H9 (cell line): ENCODE measurements around the gene MPP1. TPM values are rescaled to one million over a fixed set of nuclear protein-coding genes. Genes with fewer than 3 reads are reported as not detected.

Experiments
- DNase-seq: peaks from one replicate; pipeline ENCODE4 v3.0.0-alpha.2; 2017
- H2AFZ ChIP-seq: one replicate; pipeline ENCODE4 v1.6.1; 2013; ENCODE audit warnings: mild to moderate bottlenecking, low read length, control low read depth, moderate library complexity
- H2AK5ac ChIP-seq: 2 replicates; pipeline ENCODE4 v1.6.1; 2013; ENCODE audit warnings: low read length, control low read depth, mixed read lengths; ENCODE audit not compliant: insufficient read length
- H2BK120ac ChIP-seq: one replicate; pipeline ENCODE4 v1.6.1; 2013; ENCODE audit warnings: low read depth, mild to moderate bottlenecking, low read length, control low read depth, inconsistent platforms; ENCODE audit not compliant: poor library complexity, severe bottlenecking
- H2BK12ac ChIP-seq: 2 replicates; pipeline ENCODE4 v1.6.1; 2013; ENCODE audit warnings: low read length, control low read depth, mixed read lengths, low read depth; ENCODE audit not compliant: insufficient read length
- H2BK15ac ChIP-seq: 2 replicates; pipeline ENCODE4 v1.6.1; 2013; ENCODE audit warnings: low read depth, low read length, control low read depth
- H2BK20ac ChIP-seq: one replicate; pipeline ENCODE4 v1.6.1; 2013; ENCODE audit warnings: low read depth, mild to moderate bottlenecking, low read length, control low read depth, inconsistent platforms; ENCODE audit not compliant: poor library complexity, severe bottlenecking
- H2BK5ac ChIP-seq: 2 replicates; pipeline ENCODE4 v1.6.1; 2013; ENCODE audit warnings: low read length, control low read depth, mixed read lengths; ENCODE audit not compliant: insufficient read length
- H3K14ac ChIP-seq: 2 replicates; pipeline ENCODE4 v1.6.1; 2013; ENCODE audit warnings: low read length, control low read depth; ENCODE audit not compliant: insufficient read depth
- H3K18ac ChIP-seq: 2 replicates; pipeline ENCODE4 v1.6.1; 2013; ENCODE audit warnings: low read depth, mild to moderate bottlenecking, mixed read lengths, low read length, control low read depth; ENCODE audit not compliant: insufficient read length
- H3K23ac ChIP-seq: 2 replicates; pipeline ENCODE4 v1.6.1; 2013; ENCODE audit warnings: low read length, control low read depth, mixed read lengths, low read depth; ENCODE audit not compliant: insufficient read length
- H3K23me2 ChIP-seq: 2 replicates; pipeline ENCODE4 v1.6.1; 2013; ENCODE audit warnings: low read depth, mild to moderate bottlenecking, mixed read lengths, low read length, control low read depth; ENCODE audit not compliant: insufficient read length, poor library complexity, severe bottlenecking
- H3K27ac ChIP-seq: 2 replicates; pipeline ENCODE4 v1.5.1; 2013; ENCODE audit warnings: low read length, control low read depth, mixed read lengths, low read depth; ENCODE audit not compliant: insufficient read length
- H3K27me3 ChIP-seq: 2 replicates; pipeline ENCODE4 v1.6.1; 2013; ENCODE audit warnings: low read length, control low read depth, inconsistent platforms; ENCODE audit not compliant: insufficient read depth
- H3K4ac ChIP-seq: 2 replicates; pipeline ENCODE4 v1.6.1; 2013; ENCODE audit warnings: low read depth, mild to moderate bottlenecking, control low read depth, inconsistent platforms, low read length, moderate library complexity
- H3K4me1 ChIP-seq: 2 replicates; pipeline ENCODE4 v1.6.1; 2013; ENCODE audit warnings: low read length, control low read depth, inconsistent platforms; ENCODE audit not compliant: insufficient read depth
- H3K4me2 ChIP-seq: 2 replicates; pipeline ENCODE4 v1.6.1; 2013; ENCODE audit warnings: low read length, control low read depth, mixed read lengths; ENCODE audit not compliant: insufficient read length, insufficient read depth
- H3K56ac ChIP-seq: 2 replicates; pipeline ENCODE4 v1.6.1; 2013; ENCODE audit warnings: low read depth, mild to moderate bottlenecking, mixed read lengths, low read length, control low read depth; ENCODE audit not compliant: insufficient read length
- H3K79me1 ChIP-seq: 2 replicates; pipeline ENCODE4 v1.6.1; 2013; ENCODE audit warnings: low read depth, mild to moderate bottlenecking, moderate library complexity, low read length, control low read depth, inconsistent platforms; ENCODE audit not compliant: insufficient read depth, poor library complexity, severe bottlenecking
- H3K79me2 ChIP-seq: 2 replicates; pipeline ENCODE4 v1.6.1; 2013; ENCODE audit warnings: low read length, control low read depth, inconsistent platforms; ENCODE audit not compliant: insufficient read depth
- H3K9ac ChIP-seq: 2 replicates; pipeline ENCODE4 v1.6.1; 2013; ENCODE audit warnings: low read length, control low read depth, mixed read lengths; ENCODE audit not compliant: insufficient read length; ENCODE audit errors: extremely low read depth
- H3K9me3 ChIP-seq: one replicate; pipeline ENCODE4 v1.6.1; 2013; ENCODE audit warnings: low read depth, low read length, inconsistent platforms; ENCODE audit not compliant: control insufficient read depth
- H3T11ph ChIP-seq: one replicate; pipeline ENCODE4 v1.6.1; 2013; ENCODE audit warnings: mild to moderate bottlenecking, low read length, control low read depth, inconsistent platforms
- H4K20me1 ChIP-seq: one replicate; pipeline ENCODE4 v1.6.1; 2013; ENCODE audit not compliant: control insufficient read depth, insufficient read length, insufficient read depth
- H4K5ac ChIP-seq: 2 replicates; pipeline ENCODE4 v1.6.1; 2013; ENCODE audit warnings: low read depth, mild to moderate bottlenecking, mixed read lengths, low read length, control low read depth; ENCODE audit not compliant: insufficient read length
- H4K8ac ChIP-seq: replicated peaks from 2 replicates; pipeline ENCODE4 v1.6.1; 2013; ENCODE audit warnings: low read length, control low read depth, mixed read lengths, low read depth; ENCODE audit not compliant: insufficient read length
- H4K91ac ChIP-seq: 2 replicates; pipeline ENCODE4 v1.6.1; 2013; ENCODE audit warnings: low read depth, mild to moderate bottlenecking, moderate library complexity, mixed read lengths, low read length, control low read depth; ENCODE audit not compliant: insufficient read length
- H3K27ac Mint-ChIP-seq, 3 experiments: 2 replicates in 2 of 3; 3 replicates in 1 of 3; pipeline ENCODE4 v1.8.0; 2020 to 2021; ENCODE audit warnings: mixed read lengths in 3 of 3, mild to moderate bottlenecking in 1 of 3, moderate library complexity in 1 of 3
- H3K27me3 Mint-ChIP-seq: 2 replicates; pipeline ENCODE4 v1.8.0; 2021; ENCODE audit warnings: low read depth, mild to moderate bottlenecking, moderate library complexity, mixed read lengths
- H3K36me3 Mint-ChIP-seq, 3 experiments: 2 replicates in 2 of 3; 3 replicates in 1 of 3; pipeline ENCODE4 v1.8.0; 2020 to 2021; ENCODE audit warnings: low read depth in 3 of 3, mixed read lengths in 3 of 3; ENCODE audit not compliant: insufficient read depth in 1 of 3
- H3K4me1 Mint-ChIP-seq, 2 experiments: 2 replicates each; pipeline ENCODE4 v1.8.0; 2020; ENCODE audit warnings: mixed read lengths in 2 of 2
- H3K4me3 Mint-ChIP-seq, 2 experiments: 2 replicates in 1 of 2; 3 replicates in 1 of 2; pipeline ENCODE4 v1.8.0; 2020 to 2021; ENCODE audit warnings: mild to moderate bottlenecking in 2 of 2, mixed read lengths in 2 of 2, moderate library complexity in 1 of 2
- H3K9me3 Mint-ChIP-seq, 2 experiments: 2 replicates in 1 of 2; 3 replicates in 1 of 2; pipeline ENCODE4 v1.8.0; 2020; ENCODE audit warnings: mild to moderate bottlenecking in 2 of 2, mixed read lengths in 2 of 2, moderate library complexity in 1 of 2
- CTCF ChIP-seq: fragments of 200-600 bp; sonication (generic); conservative IDR thresholded peaks from 3 replicates; pipeline ENCODE4 v1.8.0; 2021; ENCODE audit warnings: antibody characterized with exemption, mild to moderate bottlenecking
- WGBS: extraction: QIAGEN DNeasy Blood & Tissue Kit; methylation state at CpG from one replicate; pipeline ENCODE4 v1.1.7; 2013; ENCODE audit warnings: missing lambda C conversion rate, low lambda C conversion rate, mixed read lengths; ENCODE audit not compliant: insufficient read length; ENCODE audit errors: extremely low coverage; 5-methylcytosine and 5-hydroxymethylcytosine counted together
- total RNA-seq: library from RNA; stranded (reverse); gene quantifications from 2 replicates; pipeline ENCODE4 v1.2.1, GENCODE V29; 2021

MPP1 gene
- total RNA-seq, 1 experiment from 2014 or later, result 17.9 TPM

- no peak overlapping the region for H3K4me3 Mint-ChIP-seq
Observed at GRCh38 chrX:154779261-154779660, 26.0 kb downstream of the MPP1 start.

More at GRCh38 chrX:154779261-154779660, 26.0 kb downstream of the MPP1 start:
- H3K23me2 ChIP-seq, result no peaks in the 10 kb centered on the region
- H3K18ac ChIP-seq, result no peak overlapping the region
- H2BK120ac ChIP-seq, result no peak overlapping the region
- no peaks in the 10 kb centered on the region for H3K79me2 ChIP-seq
- H4K8ac ChIP-seq, result no peak overlapping the region
- H3K9me3 ChIP-seq, result peaks cover 54% of the 10 kb centered on the region
- no peak overlapping the region; the same call in 1 of the 2 replicates for H3K14ac ChIP-seq
- no CpG with 5 or more reads among the region's 4 CpGs for WGBS
- no peak overlapping the region for H2BK12ac ChIP-seq
- Mint-ChIP-seq H3K9me3 (peaks cover 73 to 80% of the 10 kb centered on the region in 2 experiments), H3K36me3 (peaks cover 36 to 75% (median 38%) of the 10 kb centered on the region in 3 experiments), H3K27ac (no peak overlapping the region), H3K27me3 (no peaks in the 10 kb centered on the region; the same call in 1 of the 2 replicates), H3K4me1 (peaks cover 7% of the 10 kb centered on the region in 2 experiments; a peak in 2 of 4 replicates)
- no peaks in the 10 kb centered on the region for H3K4me1 ChIP-seq
- no peaks in the 10 kb centered on the region for H3K27me3 ChIP-seq
- no peaks in the 10 kb centered on the region for H3K79me1 ChIP-seq
- H4K20me1 ChIP-seq, result no peaks in the 10 kb centered on the region
- no peak overlapping the region for H3K27ac ChIP-seq
- no peak overlapping the region for H4K91ac ChIP-seq
- H3K9ac ChIP-seq, result no peak overlapping the region
- H2BK20ac ChIP-seq, result no peak overlapping the region
- H3T11ph ChIP-seq, result no peak overlapping the region
- no peak overlapping the region for H3K4me2 ChIP-seq
- H2BK5ac ChIP-seq, result no peak overlapping the region
- no peak overlapping the region for H2AFZ ChIP-seq
- no peak for DNase-seq
- H2BK15ac ChIP-seq, result no peak overlapping the region
- no peak overlapping the region for H3K23ac ChIP-seq
- no peak overlapping the region for H4K5ac ChIP-seq
- no peak overlapping the region for H3K4ac ChIP-seq
- H2AK5ac ChIP-seq, result no peak overlapping the region
- H3K56ac ChIP-seq, result no peak overlapping the region
- no peak for TF ChIP-seq CTCF
